NCI-H82 treated with DMSO at 0.1 percent for 48 hours (cell line): ENCODE results near the gene CISD3.
A peak's percentile ranks its signal among the peaks of the same experiment; 100 is the strongest.
"Not testable (repeated sequence)": the region's sequence is repeated elsewhere in the genome, so short reads cannot be mapped to it uniquely, and the experiment has no call there.

Experiments
- DNase-seq: peaks from one replicate; lab custom pipeline; 2025; ENCODE audit not compliant: unreplicated experiment; lab: John Stamatoyannopoulos, UW

CISD3 gene

DNA sequence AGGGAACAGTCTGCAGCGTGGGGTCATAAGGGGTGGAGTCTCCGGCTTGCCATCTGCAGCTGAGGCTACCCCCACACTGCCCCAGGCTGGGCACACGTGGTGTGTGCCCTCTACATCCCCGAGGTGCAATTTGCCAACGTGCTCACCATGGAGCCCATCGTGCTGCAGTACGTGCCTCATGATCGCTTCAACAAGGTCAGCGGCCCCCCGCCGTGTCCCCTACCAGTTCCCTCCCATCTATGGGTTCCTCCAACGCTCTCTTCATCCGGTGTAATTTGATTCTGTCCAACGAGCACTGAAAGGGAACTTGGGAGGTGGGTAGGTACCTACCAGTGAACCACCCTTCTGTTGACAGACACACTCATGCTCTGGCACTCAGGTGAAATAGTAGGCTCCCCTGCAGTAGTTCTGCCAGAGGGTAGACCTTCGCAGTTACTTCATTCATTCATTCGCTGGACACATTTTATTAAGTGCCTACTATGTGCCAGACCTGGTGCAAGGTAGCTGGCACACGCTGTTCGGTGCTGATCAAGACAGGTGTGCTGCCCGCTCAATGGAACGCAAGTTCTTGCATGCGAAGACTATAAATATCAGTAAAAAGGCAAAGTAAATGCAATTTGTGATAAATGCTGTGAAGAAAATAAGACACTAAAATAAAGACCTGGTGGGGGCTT lies 22.3 kb upstream of the CISD3 start:
- DNase-seq = no peak

GRCh38 chr17:38709104-38709820 lies 20.9 kb upstream of the CISD3 start:
- no peak for DNase-seq

DNA sequence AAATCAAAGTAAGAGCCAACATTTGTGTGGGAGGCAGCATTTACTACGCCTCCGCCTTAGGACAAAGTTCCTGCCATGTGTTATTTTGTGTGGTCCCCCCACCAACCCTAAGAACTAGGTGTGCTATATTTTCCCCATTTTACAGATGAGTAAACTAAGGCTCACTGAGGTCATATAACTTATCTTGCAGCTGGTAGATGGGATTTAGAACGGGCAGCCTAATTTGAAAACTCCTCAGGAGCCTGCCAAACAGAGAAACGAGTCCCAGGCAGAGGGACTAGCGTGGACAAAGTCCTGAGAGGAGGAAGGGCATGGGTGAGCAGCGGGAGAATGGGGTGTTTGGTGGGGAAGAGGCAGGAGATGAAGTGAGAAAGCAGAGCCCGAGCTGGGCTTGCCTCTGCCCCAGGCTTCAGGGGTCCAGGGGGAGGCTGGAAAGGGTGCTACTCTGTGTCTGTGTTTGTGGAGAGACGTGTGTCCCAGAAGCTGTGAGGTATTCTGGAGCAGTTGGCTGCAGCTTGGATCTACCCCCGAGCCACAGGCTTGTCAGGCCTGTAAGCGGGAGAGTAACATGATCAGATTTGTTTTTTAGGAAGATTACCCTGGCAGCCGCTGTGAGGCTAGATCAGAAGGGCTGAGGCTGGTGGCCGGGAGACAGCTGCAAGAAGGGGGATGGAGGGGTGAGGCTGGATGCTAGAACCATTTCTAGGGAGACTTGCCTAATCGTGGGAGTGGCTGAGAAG lies 20.1 kb upstream of the CISD3 start:
- DNase-seq = peak; percentile 63

- DNase-seq = no peak
These were observed 19.6 kb upstream of the CISD3 start for GRCh38 chr17:38710604-38710962.

DNA sequence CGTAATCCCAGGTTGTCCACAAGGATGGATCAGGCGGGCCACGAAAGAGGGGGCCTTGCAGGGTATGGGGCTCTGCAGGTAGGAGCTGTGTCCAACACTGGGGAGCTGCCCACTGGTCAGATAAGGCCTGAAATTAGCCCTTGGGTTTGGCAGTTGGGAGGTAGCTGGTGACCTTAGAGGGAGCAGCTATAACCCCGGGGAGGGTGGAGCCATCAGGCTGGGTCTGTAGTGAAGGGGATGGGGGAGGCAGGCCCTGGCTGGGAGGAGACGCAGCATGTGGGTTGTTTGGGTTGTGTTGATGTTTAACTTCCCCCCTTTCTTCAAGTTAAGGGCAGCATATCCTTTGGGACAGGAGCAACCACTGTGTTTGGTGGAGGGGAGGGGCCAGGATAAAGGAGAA lies 19.2 kb upstream of the CISD3 start:
- DNase-seq = no peak

DNA sequence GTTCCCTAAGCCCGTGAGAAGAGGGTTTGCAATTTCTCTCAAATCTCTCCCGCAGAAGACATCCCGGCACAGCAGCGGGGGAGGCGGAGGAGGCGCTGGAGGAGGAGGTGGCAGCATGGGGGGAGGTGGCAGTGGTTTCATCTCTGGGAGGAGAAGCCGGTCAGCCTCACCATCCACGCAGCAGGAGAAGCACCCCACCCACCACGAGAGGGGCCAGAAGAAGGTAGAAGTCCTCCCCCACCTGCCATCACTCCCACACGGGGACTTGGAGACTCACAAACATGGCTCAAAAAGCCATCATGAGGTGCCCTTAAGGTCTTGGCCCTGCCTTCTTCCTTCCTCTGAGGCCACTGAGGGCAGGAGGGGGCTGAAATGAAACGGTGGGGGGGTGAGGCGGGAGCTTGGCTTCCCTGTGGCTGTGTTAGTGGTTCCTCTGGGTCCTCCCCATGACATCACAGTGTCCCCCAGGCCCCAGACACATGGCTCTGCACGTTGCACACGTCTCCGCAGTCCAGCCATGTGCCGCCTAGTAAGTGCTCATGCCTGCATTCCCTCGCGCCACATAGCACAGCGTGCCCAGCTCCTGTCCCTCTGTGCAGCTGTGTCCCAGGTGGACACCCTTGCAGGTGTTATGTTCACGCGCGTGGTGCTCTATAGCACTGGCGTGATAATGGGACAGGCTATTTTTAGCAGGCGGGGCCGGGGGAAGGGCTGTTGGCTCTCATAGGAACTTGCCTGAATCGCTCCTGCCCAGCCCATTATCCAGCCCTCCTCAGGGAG lies 18.2 kb upstream of the CISD3 start:
- DNase-seq = no peak

DNA sequence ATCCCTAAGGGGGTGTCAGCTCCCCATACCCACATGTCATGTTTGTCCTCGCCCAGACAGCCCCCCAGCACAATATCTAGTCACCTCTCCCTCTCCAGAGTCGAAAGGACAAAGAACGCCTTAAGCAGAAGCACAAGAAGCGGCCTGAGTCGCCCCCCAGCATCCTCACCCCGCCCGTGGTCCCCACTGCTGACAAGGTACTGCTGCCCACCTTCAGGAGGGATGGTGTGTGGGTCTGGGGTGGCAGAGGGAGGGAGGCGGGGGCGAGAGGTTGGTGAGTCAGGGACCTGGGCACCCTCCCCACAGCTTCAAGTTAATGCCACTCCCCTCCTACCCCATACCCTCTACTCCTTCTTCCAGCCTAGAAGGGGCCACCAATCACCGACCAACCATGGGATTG lies 17.5 kb upstream of the CISD3 start:
- no peak for DNase-seq

- DNase-seq = no peak
These were observed 16.6 kb upstream of the CISD3 start for GRCh38 chr17:38713456-38714075.

DNA sequence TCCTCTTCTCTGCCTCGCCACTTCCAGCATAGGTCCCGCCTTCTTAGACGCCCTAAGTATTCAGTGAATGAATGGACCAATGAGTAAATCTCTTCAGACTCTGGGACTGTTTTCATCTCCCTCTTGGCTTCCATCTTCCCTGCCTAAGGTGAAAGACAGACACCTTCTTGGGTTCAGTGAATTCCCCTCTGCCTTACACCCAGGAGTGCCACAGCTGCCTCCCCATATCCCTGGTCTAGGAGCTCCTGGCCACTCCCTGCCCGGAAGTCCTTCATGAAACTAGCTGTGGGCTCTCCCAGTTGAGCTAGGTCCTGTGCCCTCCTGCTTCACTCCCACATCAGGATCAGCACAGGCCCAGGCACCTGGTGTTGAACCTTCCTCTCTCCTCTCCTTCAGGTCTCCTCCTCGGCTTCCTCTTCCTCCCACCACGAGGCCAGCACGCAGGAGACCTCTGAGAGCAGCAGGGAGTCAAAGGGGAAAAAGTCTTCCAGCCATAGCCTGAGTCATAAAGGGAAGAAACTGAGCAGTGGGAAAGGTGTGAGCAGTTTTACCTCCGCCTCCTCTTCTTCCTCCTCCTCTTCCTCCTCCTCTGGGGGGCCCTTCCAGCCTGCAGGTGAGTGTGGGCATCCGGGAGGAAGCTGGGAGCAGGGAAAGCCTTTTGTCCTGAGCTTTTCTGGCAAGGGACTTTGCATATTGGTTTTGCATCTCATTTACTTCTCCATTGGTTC lies 14.8 kb upstream of the CISD3 start:
- DNase-seq = no peak

GRCh38 chr17:38716368-38717005 lies 13.7 kb upstream of the CISD3 start:
- no peak for DNase-seq

DNA sequence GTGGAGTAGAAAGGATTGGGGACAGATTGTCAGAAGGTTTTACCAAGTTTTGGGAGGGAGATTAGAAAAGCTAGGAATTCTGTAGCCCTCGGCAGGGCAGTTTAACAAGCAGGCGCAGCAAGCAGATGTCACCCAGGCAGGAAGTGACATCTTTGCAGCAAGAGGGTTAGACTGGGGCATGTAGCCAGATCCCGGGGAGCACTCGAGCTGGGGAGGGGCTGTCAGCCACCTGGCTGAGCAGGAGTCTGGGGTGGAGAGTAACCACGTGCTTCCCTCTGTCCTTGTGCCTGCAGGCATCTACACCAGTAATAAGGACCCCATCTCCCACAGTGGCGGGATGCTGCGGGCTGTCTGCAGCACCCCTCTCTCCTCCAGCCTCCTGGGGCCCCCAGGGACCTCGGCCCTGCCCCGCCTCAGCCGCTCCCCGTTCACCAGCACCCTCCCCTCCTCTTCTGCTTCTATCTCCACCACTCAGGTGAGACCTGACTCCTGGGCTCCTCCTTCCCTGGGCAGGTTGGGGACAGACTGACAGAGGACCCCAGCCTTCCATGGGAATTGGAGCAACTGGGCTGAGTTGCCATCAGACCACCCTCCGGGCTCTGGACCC lies 12.9 kb upstream of the CISD3 start:
- DNase-seq = no peak

DNA sequence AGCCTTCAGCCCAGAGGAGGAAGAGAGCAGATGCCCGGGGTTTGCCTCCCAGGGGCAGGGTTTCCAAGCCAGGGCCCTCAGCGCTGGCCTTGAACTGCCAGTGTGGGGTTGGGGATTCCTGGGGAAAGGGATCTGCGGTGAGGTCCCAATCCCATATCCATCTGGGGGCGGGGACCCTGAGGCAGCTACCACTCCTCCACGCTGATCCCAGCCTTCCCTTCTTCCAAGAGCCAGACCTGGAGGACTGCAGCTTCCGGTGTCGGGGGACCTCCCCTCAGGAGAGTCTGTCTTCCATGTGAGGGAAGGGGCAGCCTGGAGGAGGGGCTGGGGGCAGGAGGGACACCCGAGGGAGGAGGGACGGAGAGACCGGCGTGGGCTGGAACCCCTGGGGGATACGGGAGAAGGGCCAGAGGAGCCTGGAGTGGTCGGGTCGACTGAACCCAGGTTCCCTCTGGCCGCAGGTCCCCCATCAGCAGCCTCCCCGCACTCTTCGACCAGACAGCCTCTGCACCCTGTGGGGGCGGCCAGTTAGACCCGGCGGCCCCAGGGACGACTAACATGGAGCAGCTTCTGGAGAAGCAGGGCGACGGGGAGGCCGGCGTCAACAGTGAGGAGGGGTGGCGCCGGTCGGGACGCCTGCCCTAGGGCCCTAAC lies 10.7 kb upstream of the CISD3 start:
- no peak for DNase-seq

DNA sequence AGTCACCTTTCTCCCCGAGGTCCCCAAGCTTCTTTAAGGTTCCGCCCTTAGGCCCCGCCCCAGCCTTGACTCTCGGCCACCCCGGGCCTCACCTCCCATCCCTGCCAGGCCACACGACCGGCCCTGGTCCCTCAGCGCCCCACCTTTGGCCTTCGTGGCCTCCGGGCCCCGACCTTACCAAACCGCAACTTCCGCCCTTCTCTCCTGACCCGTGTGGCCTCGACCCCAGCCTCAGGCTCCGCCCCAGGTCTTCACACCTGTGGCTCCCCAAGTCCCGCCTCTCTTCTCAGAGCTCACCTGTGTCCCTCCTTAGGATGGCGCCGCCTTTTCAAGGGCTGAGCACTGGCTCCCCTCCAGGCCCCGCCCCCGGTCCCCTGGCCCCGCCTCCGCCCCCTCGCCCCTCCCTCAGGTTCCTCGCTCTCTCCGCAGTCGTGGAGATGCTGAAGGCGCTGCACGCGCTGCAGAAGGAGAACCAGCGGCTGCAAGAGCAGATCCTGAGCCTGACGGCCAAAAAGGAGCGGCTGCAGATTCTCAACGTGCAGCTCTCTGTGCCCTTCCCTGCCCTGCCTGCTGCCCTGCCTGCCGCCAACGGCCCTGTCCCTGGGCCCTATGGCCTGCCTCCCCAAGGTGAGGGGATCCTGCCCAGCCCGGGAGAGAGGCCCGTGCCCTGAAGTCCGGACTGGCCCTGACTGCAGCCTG lies 10.0 kb upstream of the CISD3 start:
- no peak for DNase-seq

GRCh38 chr17:38720941-38721340 lies 9.2 kb upstream of the CISD3 start:
- DNase-seq = no peak

- DNase-seq = no peak
These were observed 8.3 kb upstream of the CISD3 start for GRCh38 chr17:38721802-38722201.

- no peak for DNase-seq
These were observed 5.7 kb upstream of the CISD3 start for GRCh38 chr17:38724337-38724988.

- no peak for DNase-seq
These were observed 5.1 kb upstream of the CISD3 start for GRCh38 chr17:38725066-38725465.

- not testable (repeated sequence) for DNase-seq
These were observed 4.0 kb upstream of the CISD3 start for GRCh38 chr17:38726145-38726544.
